ENCODE data around the gene EXPH5.

The EXPH5 gene

GRCh38 chr11:108496643-108497256, 96.8 kb downstream of the EXPH5 start:
- peak overlapping the region; percentile 94 for H3K9ac ChIP-seq (ENCODE audit: low read length)
- H3K4me3 ChIP-seq (ENCODE audit: insufficient read depth in 1 of 2, low read depth in 1 of 2, low read length in 2 of 2), result peak overlapping the region in 1 of 2 experiments; percentile 82
- H3K9me3 ChIP-seq (ENCODE audit: control insufficient read depth, low read length), result no peaks in the 10 kb centered on the region
- no peak overlapping the region for H2BK120ac ChIP-seq (ENCODE audit: low read depth, low read length)
- WGBS, result 91% methylated on average over 7 of the region's 7 CpGs
- H2AK5ac ChIP-seq (ENCODE audit: low read length, severe bottlenecking), result peak overlapping the region; percentile 13
- H3K36me3 ChIP-seq (ENCODE audit: control insufficient read depth in 1 of 2, insufficient read depth in 2 of 2, low read depth in 1 of 2, low read length in 2 of 2), result no peaks in the 10 kb centered on the region
- H3K4me1 ChIP-seq (ENCODE audit: control insufficient read depth, insufficient read depth, low read depth, low read length), result peaks cover 7% of the 10 kb centered on the region
- H3K23ac ChIP-seq (ENCODE audit: low read length in 2 of 2), result no peak overlapping the region
- no peak overlapping the region for H2AFZ ChIP-seq (ENCODE audit: low read depth, low read length)
- H3K27ac ChIP-seq (ENCODE audit: low read length, poor library complexity, severe bottlenecking), result peak overlapping the region; percentile 83
- no peak overlapping the region for H3K14ac ChIP-seq (ENCODE audit: low read length in 2 of 2)
- no peaks in the 10 kb centered on the region for H3K27me3 ChIP-seq (ENCODE audit: control insufficient read depth in 1 of 2, insufficient read depth in 1 of 2, low read length in 2 of 2)
- DNase-seq, result peak; percentile 41
- no peak overlapping the region for H2BK15ac ChIP-seq (ENCODE audit: low read depth, poor library complexity, severe bottlenecking)
- no peak overlapping the region for H2BK5ac ChIP-seq (ENCODE audit: low read depth, low read length, poor library complexity, severe bottlenecking)
- no peak overlapping the region for H4K91ac ChIP-seq (ENCODE audit: low read length)
- no peak overlapping the region for H3K4me2 ChIP-seq (ENCODE audit: low read length, poor library complexity, severe bottlenecking)
- H3K79me1 ChIP-seq (replicated peaks; ENCODE audit: low read length, poor library complexity, severe bottlenecking), result peaks cover 15% of the 10 kb centered on the region
- no peak overlapping the region for H3K4ac ChIP-seq (ENCODE audit: low read depth in 1 of 2, low read length in 2 of 2)
- H3K18ac ChIP-seq (ENCODE audit: low read depth in 1 of 2, low read length in 2 of 2), result peak overlapping the region in 1 of 2 experiments; percentile 72
- H4K8ac ChIP-seq (ENCODE audit: low read length), result no peak overlapping the region
- peak overlapping the region in 1 of 2 experiments; percentile 15 for H2BK12ac ChIP-seq (ENCODE audit: low read length in 2 of 2)

GRCh38 chr11:108495326-108495725, 98.2 kb downstream of the EXPH5 start:
- WGBS, result 98% methylated on average over 3 of the region's 3 CpGs
- Histone ChIP-seq H3K4me1 (ENCODE audit: control insufficient read depth, insufficient read depth, low read depth, low read length) (peaks cover 9% of the 10 kb centered on the region), H3K4me2 (ENCODE audit: low read length, poor library complexity, severe bottlenecking) (no peak overlapping the region), H3K27me3 (ENCODE audit: control insufficient read depth in 1 of 2, insufficient read depth in 1 of 2, low read length in 2 of 2) (no peaks in the 10 kb centered on the region), H3K27ac (ENCODE audit: low read length, poor library complexity, severe bottlenecking) (no peak overlapping the region), H2AK5ac (ENCODE audit: low read length, severe bottlenecking) (no peak overlapping the region), H2BK120ac (ENCODE audit: low read depth, low read length) (no peak overlapping the region), H4K8ac (ENCODE audit: low read length) (no peak overlapping the region), H3K4me3 (ENCODE audit: insufficient read depth in 1 of 2, low read depth in 1 of 2, low read length in 2 of 2) (no peak overlapping the region), H3K4ac (ENCODE audit: low read depth in 1 of 2, low read length in 2 of 2) (no peak overlapping the region), H3K23ac (ENCODE audit: low read length in 2 of 2) (no peak overlapping the region), H3K9ac (ENCODE audit: low read length) (no peak overlapping the region), H3K9me3 (ENCODE audit: control insufficient read depth, low read length) (no peaks in the 10 kb centered on the region), H3K36me3 (ENCODE audit: control insufficient read depth in 1 of 2, insufficient read depth in 2 of 2, low read depth in 1 of 2, low read length in 2 of 2) (peaks cover 0 to under 1% of the 10 kb centered on the region in 2 experiments), H3K14ac (ENCODE audit: low read length in 2 of 2) (no peak overlapping the region), H3K18ac (ENCODE audit: low read depth in 1 of 2, low read length in 2 of 2) (no peak overlapping the region), H2BK12ac (ENCODE audit: low read length in 2 of 2) (no peak overlapping the region), H4K91ac (ENCODE audit: low read length) (no peak overlapping the region), H2BK5ac (ENCODE audit: low read depth, low read length, poor library complexity, severe bottlenecking) (no peak overlapping the region), H2BK15ac (ENCODE audit: low read depth, poor library complexity, severe bottlenecking) (no peak overlapping the region), H3K79me1 (replicated peaks; ENCODE audit: low read length, poor library complexity, severe bottlenecking) (peaks cover 19% of the 10 kb centered on the region), H2AFZ (ENCODE audit: low read depth, low read length) (no peak overlapping the region)
- DNase-seq, result no peak

DNA sequence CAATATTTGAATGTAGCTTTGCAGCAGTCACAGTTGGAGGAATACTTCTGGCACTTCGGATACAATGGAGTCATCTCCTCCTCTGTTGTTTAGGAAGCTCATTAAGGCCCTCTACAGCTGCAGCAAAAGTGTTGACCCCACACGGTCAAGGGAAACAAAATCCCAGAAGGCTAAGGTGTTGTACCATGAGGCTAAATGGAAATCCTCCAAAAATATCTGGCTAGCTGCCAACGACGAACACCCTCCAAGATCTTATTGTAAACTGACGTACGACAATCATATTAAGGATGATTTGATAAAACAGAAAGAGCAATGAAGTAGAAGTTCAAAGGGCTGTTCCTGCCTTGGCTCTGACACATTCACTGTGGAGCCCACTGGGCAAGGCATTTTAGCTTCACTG, 99.4 kb downstream of the EXPH5 start:
- Histone ChIP-seq H3K4ac (ENCODE audit: low read depth in 1 of 2, low read length in 2 of 2) (no peak overlapping the region), H2AFZ (ENCODE audit: low read depth, low read length) (no peak overlapping the region), H3K18ac (ENCODE audit: low read depth in 1 of 2, low read length in 2 of 2) (no peak overlapping the region), H4K91ac (ENCODE audit: low read length) (no peak overlapping the region), H3K4me1 (ENCODE audit: control insufficient read depth, insufficient read depth, low read depth, low read length) (peaks cover 9% of the 10 kb centered on the region), H2AK5ac (ENCODE audit: low read length, severe bottlenecking) (no peak overlapping the region), H2BK12ac (ENCODE audit: low read length in 2 of 2) (no peak overlapping the region), H3K9ac (ENCODE audit: low read length) (no peak overlapping the region), H3K36me3 (ENCODE audit: control insufficient read depth in 1 of 2, insufficient read depth in 2 of 2, low read depth in 1 of 2, low read length in 2 of 2) (peaks cover 7 to 9% of the 10 kb centered on the region in 2 experiments), H3K4me3 (ENCODE audit: insufficient read depth in 1 of 2, low read depth in 1 of 2, low read length in 2 of 2) (no peak overlapping the region), H3K23ac (ENCODE audit: low read length in 2 of 2) (no peak overlapping the region), H2BK15ac (ENCODE audit: low read depth, poor library complexity, severe bottlenecking) (no peak overlapping the region), H3K14ac (ENCODE audit: low read length in 2 of 2) (no peak overlapping the region), H2BK120ac (ENCODE audit: low read depth, low read length) (no peak overlapping the region), H3K27me3 (ENCODE audit: control insufficient read depth in 1 of 2, insufficient read depth in 1 of 2, low read length in 2 of 2) (no peaks in the 10 kb centered on the region), H4K8ac (ENCODE audit: low read length) (no peak overlapping the region), H3K9me3 (ENCODE audit: control insufficient read depth, low read length) (no peaks in the 10 kb centered on the region), H3K4me2 (ENCODE audit: low read length, poor library complexity, severe bottlenecking) (no peak overlapping the region), H3K79me1 (replicated peaks; ENCODE audit: low read length, poor library complexity, severe bottlenecking) (peaks cover 22% of the 10 kb centered on the region), H3K27ac (ENCODE audit: low read length, poor library complexity, severe bottlenecking) (no peak overlapping the region), H2BK5ac (ENCODE audit: low read depth, low read length, poor library complexity, severe bottlenecking) (no peak overlapping the region)
- 93% methylated on average over 6 of the region's 6 CpGs for WGBS
- no peak for DNase-seq

DNA sequence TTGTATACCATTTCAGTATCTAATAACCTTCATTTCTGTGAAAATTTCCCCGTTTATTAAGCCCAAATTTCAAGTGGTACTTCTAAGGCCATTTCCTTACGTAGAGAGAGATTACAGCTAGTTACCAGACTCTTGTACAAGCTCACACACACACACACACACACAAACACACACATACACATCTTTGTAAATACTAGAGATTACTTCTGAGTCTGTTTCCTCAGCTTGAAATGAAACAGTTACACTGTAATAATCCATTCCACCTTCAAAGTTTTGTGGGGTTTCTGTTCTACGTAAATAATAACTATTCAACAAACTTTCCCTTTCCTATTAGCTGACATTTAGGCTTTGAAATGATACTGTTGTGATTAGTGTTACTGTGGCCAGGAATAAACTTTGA, 101.6 kb downstream of the EXPH5 start:
- 69% methylated on average over 2 of the region's 3 CpGs for WGBS
- H2AK5ac ChIP-seq (ENCODE audit: low read length, severe bottlenecking), result no peak overlapping the region
- H2AFZ ChIP-seq (ENCODE audit: low read depth, low read length), result no peak overlapping the region
- no peak overlapping the region for H3K4me2 ChIP-seq (ENCODE audit: low read length, poor library complexity, severe bottlenecking)
- H3K4ac ChIP-seq (ENCODE audit: low read depth in 1 of 2, low read length in 2 of 2), result no peak overlapping the region
- peak; percentile 49 for DNase-seq
- no peak overlapping the region for H3K18ac ChIP-seq (ENCODE audit: low read depth in 1 of 2, low read length in 2 of 2)
- H3K23ac ChIP-seq (ENCODE audit: low read length in 2 of 2), result no peak overlapping the region
- peaks cover 24% of the 10 kb centered on the region for H3K79me1 ChIP-seq (replicated peaks; ENCODE audit: low read length, poor library complexity, severe bottlenecking)
- no peaks in the 10 kb centered on the region for H3K27me3 ChIP-seq (ENCODE audit: control insufficient read depth in 1 of 2, insufficient read depth in 1 of 2, low read length in 2 of 2)
- peaks cover 5% of the 10 kb centered on the region for H3K4me1 ChIP-seq (ENCODE audit: control insufficient read depth, insufficient read depth, low read depth, low read length)
- no peaks in the 10 kb centered on the region for H3K9me3 ChIP-seq (ENCODE audit: control insufficient read depth, low read length)
- H3K36me3 ChIP-seq (ENCODE audit: control insufficient read depth in 1 of 2, insufficient read depth in 2 of 2, low read depth in 1 of 2, low read length in 2 of 2), result peaks cover 16 to 24% of the 10 kb centered on the region in 2 experiments
- H3K4me3 ChIP-seq (ENCODE audit: insufficient read depth in 1 of 2, low read depth in 1 of 2, low read length in 2 of 2), result no peak overlapping the region
- H3K9ac ChIP-seq (ENCODE audit: low read length), result no peak overlapping the region
- H4K91ac ChIP-seq (ENCODE audit: low read length), result no peak overlapping the region
- H3K27ac ChIP-seq (ENCODE audit: low read length, poor library complexity, severe bottlenecking), result no peak overlapping the region
- H3K14ac ChIP-seq (ENCODE audit: low read length in 2 of 2), result no peak overlapping the region
- no peak overlapping the region for H2BK12ac ChIP-seq (ENCODE audit: low read length in 2 of 2)
- no peak overlapping the region for H2BK120ac ChIP-seq (ENCODE audit: low read depth, low read length)
- H2BK15ac ChIP-seq (ENCODE audit: low read depth, poor library complexity, severe bottlenecking), result no peak overlapping the region
- no peak overlapping the region for H2BK5ac ChIP-seq (ENCODE audit: low read depth, low read length, poor library complexity, severe bottlenecking)
- H4K8ac ChIP-seq (ENCODE audit: low read length), result no peak overlapping the region

Measured in mesenchymal stem cell (in vitro differentiated cells and primary cell).